Activated CD4-positive, alpha-beta T cell treated with anti-CD3 and anti-CD28 coated beads, Interleukin-2, amount 10 ng/mL, durations not matched to agents 7 days and 5 days (primary cell): ENCODE measurements around the gene CTSS. TPM values are rescaled to one million over a fixed set of nuclear protein-coding genes. Genes with fewer than 3 reads are reported as not detected.
"Not testable (repeated sequence)": the region's sequence is repeated elsewhere in the genome, so short reads cannot be mapped to it uniquely, and the experiment has no call there.

Source experiments
- CTCF ChIA-PET: fragments of 350-600 bp; sonication (Branson Sonifier 250); formaldehyde crosslinking; loops from one replicate; lab custom pipeline; 2021; ENCODE audit warnings: antibody characterized with exemption; lab: Charles Lee
- POLR2A ChIA-PET: fragments of 350-600 bp; sonication (Branson Sonifier 250); formaldehyde crosslinking; loops from one replicate; lab custom pipeline; 2021; ENCODE audit warnings: antibody characterized with exemption; lab: Charles Lee
- DNase-seq: peaks from one replicate; pipeline ENCODE4 v3.0.0-alpha.2; 2020
- H3K27ac Mint-ChIP-seq: one replicate; pipeline ENCODE4 v1.8.0; 2021; ENCODE audit warnings: mild to moderate bottlenecking, moderate library complexity, mixed read lengths
- H3K27me3 Mint-ChIP-seq: one replicate; pipeline ENCODE4 v1.8.0; 2021; ENCODE audit warnings: mixed read lengths
- H3K36me3 Mint-ChIP-seq: one replicate; pipeline ENCODE4 v1.8.0; 2021; ENCODE audit warnings: low read depth, mixed read lengths
- H3K4me1 Mint-ChIP-seq: one replicate; pipeline ENCODE4 v1.8.0; 2021; ENCODE audit warnings: mixed read lengths
- H3K4me3 Mint-ChIP-seq: one replicate; pipeline ENCODE4 v1.8.0; 2021; ENCODE audit warnings: mild to moderate bottlenecking, moderate library complexity, mixed read lengths
- H3K9me3 Mint-ChIP-seq: one replicate; pipeline ENCODE4 v1.8.0; 2021; ENCODE audit warnings: mixed read lengths
- total RNA-seq, 2 experiments: library from RNA; stranded (reverse); gene quantifications; one replicate each; pipeline ENCODE4 v1.2.3, GENCODE V29; 2021

CTSS gene
- total RNA-seq, 2 experiments from 2014 or later: 111 to 117 TPM

- DNase-seq: no peak
- POLR2A ChIA-PET: no interaction called here
- H3K27ac Mint-ChIP-seq: no peak overlapping the region
- CTCF ChIA-PET: interaction anchor here (0.9 to 1.2 kb wide), 2 partner anchors 16 to 31 kb away, joined by 3 read pairs; partner anchors contain the start of gene CTSS
- no peaks in the 10 kb centered on the region for H3K4me1 Mint-ChIP-seq
- H3K4me3 Mint-ChIP-seq: no peak overlapping the region
- peaks cover 13% of the 10 kb centered on the region for H3K36me3 Mint-ChIP-seq
- no peaks in the 10 kb centered on the region for H3K9me3 Mint-ChIP-seq
- no peaks in the 10 kb centered on the region for H3K27me3 Mint-ChIP-seq
These were observed 30.8 kb upstream of the CTSS start for GRCh38 chr1:150796374-150796773.

GRCh38 chr1:150793778-150794177 lies 28.2 kb upstream of the CTSS start:
- H3K27me3 Mint-ChIP-seq, POLR2A ChIA-PET: not testable (repeated sequence)

GRCh38 chr1:150793221-150793620 lies 27.6 kb upstream of the CTSS start:
- no peak overlapping the region for H3K27ac Mint-ChIP-seq
- DNase-seq: no peak
- CTCF ChIA-PET: no interaction called here

More at GRCh38 chr1:150793778-150794177, 28.2 kb upstream of the CTSS start:
- DNase-seq, H3K4me1 Mint-ChIP-seq, H3K27ac Mint-ChIP-seq, CTCF ChIA-PET, H3K36me3 Mint-ChIP-seq, H3K4me3 Mint-ChIP-seq, H3K9me3 Mint-ChIP-seq: not testable (repeated sequence)

GRCh38 chr1:150791585-150791984 lies 26.0 kb upstream of the CTSS start:
- H3K9me3 Mint-ChIP-seq: no peaks in the 10 kb centered on the region
- DNase-seq: no peak
- peaks cover 7% of the 10 kb centered on the region for H3K36me3 Mint-ChIP-seq
- H3K27ac Mint-ChIP-seq: no peak overlapping the region
- POLR2A ChIA-PET: no interaction called here
- CTCF ChIA-PET: interaction anchor here (0.5 kb wide), 1 partner anchor 124 kb away, joined by 3 read pairs; no protein-coding TSS in a partner anchor
- peaks cover 4% of the 10 kb centered on the region for H3K4me1 Mint-ChIP-seq
- no peaks in the 10 kb centered on the region for H3K27me3 Mint-ChIP-seq
- H3K4me3 Mint-ChIP-seq: no peak overlapping the region

More at GRCh38 chr1:150793221-150793620, 27.6 kb upstream of the CTSS start:
- Mint-ChIP-seq H3K4me3 (no peak overlapping the region), H3K36me3 (peaks cover 8% of the 10 kb centered on the region), H3K9me3 (no peaks in the 10 kb centered on the region), H3K27me3 (no peaks in the 10 kb centered on the region), H3K4me1 (no peaks in the 10 kb centered on the region)
- POLR2A ChIA-PET: no interaction called here

GRCh38 chr1:150789396-150789795 lies 23.8 kb upstream of the CTSS start:
- H3K27ac Mint-ChIP-seq: no peak overlapping the region
- H3K4me1 Mint-ChIP-seq: peaks cover 4% of the 10 kb centered on the region
- peaks cover 1% of the 10 kb centered on the region for H3K36me3 Mint-ChIP-seq
- ChIA-PET POLR2A (no interaction called here), CTCF (interaction anchor here (0.8 to 1.5 kb wide), 3 partner anchors 21 to 24 kb away, joined by 3 read pairs; no protein-coding TSS in a partner anchor)
- H3K9me3 Mint-ChIP-seq: no peaks in the 10 kb centered on the region
- H3K27me3 Mint-ChIP-seq: no peaks in the 10 kb centered on the region
- DNase-seq: no peak
- no peak overlapping the region for H3K4me3 Mint-ChIP-seq

GRCh38 chr1:150788946-150789345 lies 23.4 kb upstream of the CTSS start:
- CTCF ChIA-PET: interaction anchor here (0.8 to 1.5 kb wide), 3 partner anchors 21 to 24 kb away, joined by 3 read pairs; no protein-coding TSS in a partner anchor
- peaks cover 4% of the 10 kb centered on the region for H3K4me1 Mint-ChIP-seq

GRCh38 chr1:150787455-150787854 lies 21.9 kb upstream of the CTSS start:
- Mint-ChIP-seq H3K36me3 (peaks cover 1% of the 10 kb centered on the region), H3K4me3 (no peak overlapping the region), H3K27ac (no peak overlapping the region), H3K4me1 (peaks cover 4% of the 10 kb centered on the region), H3K27me3 (no peaks in the 10 kb centered on the region), H3K9me3 (no peaks in the 10 kb centered on the region)
- CTCF ChIA-PET: interaction anchor here (0.6 kb wide), 1 partner anchor 180 kb away, joined by 3 read pairs; no protein-coding TSS in a partner anchor
- DNase-seq: no peak
- POLR2A ChIA-PET: no interaction called here

More at GRCh38 chr1:150788946-150789345, 23.4 kb upstream of the CTSS start:
- H3K4me3 Mint-ChIP-seq: no peak overlapping the region
- no peaks in the 10 kb centered on the region for H3K9me3 Mint-ChIP-seq
- peaks cover 1% of the 10 kb centered on the region for H3K36me3 Mint-ChIP-seq
- no peak for DNase-seq
- H3K27me3 Mint-ChIP-seq: no peaks in the 10 kb centered on the region
- no peak overlapping the region for H3K27ac Mint-ChIP-seq
- POLR2A ChIA-PET: no interaction called here

- ChIA-PET POLR2A (no interaction called here), CTCF (no interaction called here)
- Mint-ChIP-seq H3K27me3 (no peaks in the 10 kb centered on the region), H3K4me1 (peaks cover 12% of the 10 kb centered on the region), H3K4me3 (no peak overlapping the region), H3K36me3 (no peaks in the 10 kb centered on the region), H3K27ac (no peak overlapping the region), H3K9me3 (no peaks in the 10 kb centered on the region)
- DNase-seq: no peak
These were observed 14.9 kb upstream of the CTSS start for GRCh38 chr1:150780510-150780909.

- Mint-ChIP-seq H3K27me3 (no peaks in the 10 kb centered on the region), H3K27ac (no peak overlapping the region), H3K36me3 (no peaks in the 10 kb centered on the region), H3K9me3 (no peaks in the 10 kb centered on the region), H3K4me3 (no peak overlapping the region), H3K4me1 (peaks cover 12% of the 10 kb centered on the region)
- ChIA-PET CTCF (no interaction called here), POLR2A (interaction anchor here (0.7 kb wide), 1 partner anchor 67 kb away, joined by 4 read pairs; no protein-coding TSS in a partner anchor)
- DNase-seq: no peak
These were observed 12.8 kb upstream of the CTSS start for GRCh38 chr1:150778409-150778808.

- H3K27me3 Mint-ChIP-seq: no peaks in the 10 kb centered on the region
- ChIA-PET POLR2A (interaction anchor here (0.7 kb wide), 1 partner anchor 66 kb away, joined by 4 read pairs; no protein-coding TSS in a partner anchor), CTCF (no interaction called here)
- H3K9me3 Mint-ChIP-seq: no peaks in the 10 kb centered on the region
- no peak overlapping the region for H3K4me3 Mint-ChIP-seq
- DNase-seq: peak; percentile 9
- no peak overlapping the region for H3K27ac Mint-ChIP-seq
- peaks cover 12% of the 10 kb centered on the region for H3K4me1 Mint-ChIP-seq
- no peaks in the 10 kb centered on the region for H3K36me3 Mint-ChIP-seq
These were observed 12.0 kb upstream of the CTSS start for GRCh38 chr1:150777544-150777943.

GRCh38 chr1:150775931-150776505 lies 10.4 kb upstream of the CTSS start:
- CTCF ChIA-PET: interaction anchor here (1.1 kb wide), 1 partner anchor 11 kb away, joined by 3 read pairs; the partner anchor contains the start of gene CTSS
- H3K27ac Mint-ChIP-seq, POLR2A ChIA-PET: not testable (repeated sequence)

GRCh38 chr1:150775276-150775675 lies 9.7 kb upstream of the CTSS start:
- Mint-ChIP-seq H3K4me3 (no peak overlapping the region), H3K9me3 (no peaks in the 10 kb centered on the region), H3K4me1 (peaks cover 32% of the 10 kb centered on the region), H3K27ac (no peak overlapping the region), H3K27me3 (peaks cover 5% of the 10 kb centered on the region), H3K36me3 (no peaks in the 10 kb centered on the region)
- ChIA-PET POLR2A (no interaction called here), CTCF (interaction anchor here (0.7 to 1.1 kb wide), 3 partner anchors 9 to 26 kb away, joined by 3 read pairs; partner anchors contain the start of gene CTSS)
- no peak for DNase-seq

More at GRCh38 chr1:150775931-150776505, 10.4 kb upstream of the CTSS start:
- not testable (repeated sequence) for H3K9me3 Mint-ChIP-seq, DNase-seq, H3K36me3 Mint-ChIP-seq, H3K27me3 Mint-ChIP-seq, H3K4me3 Mint-ChIP-seq
- peaks cover 26% of the 10 kb centered on the region for H3K4me1 Mint-ChIP-seq

GRCh38 chr1:150772326-150772725 lies 6.7 kb upstream of the CTSS start:
- Mint-ChIP-seq H3K36me3 (no peaks in the 10 kb centered on the region), H3K27me3 (peaks cover 9% of the 10 kb centered on the region), H3K9me3 (no peaks in the 10 kb centered on the region), H3K4me1 (peaks cover 22% of the 10 kb centered on the region), H3K27ac (no peak overlapping the region), H3K4me3 (no peak overlapping the region)
- no peak for DNase-seq
- ChIA-PET CTCF (no interaction called here), POLR2A (no interaction called here)
